Suppressor macrophage (primary cell): ENCODE results near the gene GBP7.
A peak's percentile ranks its signal among the peaks of the same experiment; 100 is the strongest.
"Not testable (repeated sequence)": the region's sequence is repeated elsewhere in the genome, so short reads cannot be mapped to it uniquely, and the experiment has no call there.

Experiments
- DNase-seq, 4 experiments: peaks; one replicate each; pipeline ENCODE4 v3.0.0-alpha.2; 2020 to 2022
- total RNA-seq, 17 experiments: gene quantifications; one replicate each; lab custom pipeline; 2026; ENCODE audit warnings: mixed read lengths in 6 of 17, inconsistent platforms in 3 of 17; lab: John Stamatoyannopoulos, UW

GBP7 gene, protein sequence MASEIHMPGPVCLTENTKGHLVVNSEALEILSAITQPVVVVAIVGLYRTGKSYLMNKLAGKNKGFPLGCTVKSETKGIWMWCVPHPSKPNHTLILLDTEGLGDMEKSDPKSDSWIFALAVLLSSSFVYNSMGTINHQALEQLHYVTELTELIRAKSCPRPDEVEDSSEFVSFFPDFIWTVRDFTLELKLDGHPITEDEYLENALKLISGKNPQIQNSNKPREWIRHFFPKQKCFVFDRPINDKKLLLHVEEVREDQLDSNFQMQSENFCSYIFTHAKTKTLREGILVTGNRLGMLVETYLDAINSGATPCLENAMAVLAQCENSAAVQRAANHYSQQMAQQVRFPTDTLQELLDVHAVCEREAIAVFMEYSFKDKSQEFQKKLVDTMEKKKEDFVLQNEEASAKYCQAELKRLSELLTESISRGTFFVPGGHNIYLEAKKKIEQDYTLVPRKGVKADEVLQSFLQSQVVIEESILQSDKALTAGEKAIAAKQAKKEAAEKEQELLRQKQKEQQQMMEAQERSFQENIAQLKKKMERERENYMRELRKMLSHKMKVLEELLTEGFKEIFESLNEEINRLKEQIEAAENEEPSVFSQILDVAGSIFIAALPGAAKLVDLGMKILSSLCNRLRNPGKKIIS
- total RNA-seq: 0 to 4.3 (median 0.25) reads per million in 17 experiments

- DNase-seq: no peak
Measured at GRCh38 chr1:89175601-89176256, at the start of gene GBP7. Gene GBP7, minus strand, starts transcription at chr1:89176003. Its CDS starts 4,068 bp downstream, at chr1:89171935.

GRCh38 chr1:89221341-89221740 lies 45.5 kb upstream of the GBP7 start:
- DNase-seq: no peak

GRCh38 chr1:89219851-89220250 lies 44.0 kb upstream of the GBP7 start:
- DNase-seq: not testable (repeated sequence)

DNA sequence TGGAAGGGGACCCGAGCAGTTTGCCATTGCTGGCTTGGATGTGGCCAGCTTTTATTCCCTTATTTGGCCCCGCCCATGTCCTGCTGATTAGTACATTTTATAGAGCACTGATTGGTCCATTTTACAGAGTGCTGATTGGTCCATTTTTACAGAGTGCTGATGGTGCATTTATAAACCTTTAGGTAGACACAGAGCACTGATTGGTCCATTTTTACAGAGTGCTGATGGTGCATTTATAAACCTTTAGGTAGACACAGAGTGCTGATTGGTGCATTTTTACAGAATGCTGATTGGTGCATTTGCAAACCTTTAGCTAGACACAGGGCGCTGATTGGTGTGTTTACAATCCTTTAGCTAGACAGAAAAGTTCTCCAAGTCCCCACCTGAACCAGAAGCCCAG lies 43.1 kb upstream of the GBP7 start:
- not testable (repeated sequence) for DNase-seq

DNA sequence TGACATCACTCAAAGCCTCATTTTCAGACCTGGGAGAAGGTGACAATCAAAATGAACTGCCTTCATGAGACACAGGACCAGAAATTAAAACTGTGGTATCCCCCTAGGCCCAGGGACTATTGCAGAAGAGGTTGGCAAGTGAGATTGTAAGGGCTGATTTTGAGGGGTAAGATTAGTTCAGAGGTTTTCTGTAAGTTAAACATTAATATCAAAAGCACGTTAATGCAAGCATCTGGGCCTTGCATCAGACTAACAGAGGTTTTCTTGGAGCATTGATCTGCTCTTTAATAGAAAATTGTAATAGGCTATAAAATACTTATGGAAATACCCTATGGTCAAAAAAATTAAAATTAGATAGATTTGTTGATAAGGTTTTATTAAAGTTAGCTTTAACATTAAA lies 37.5 kb upstream of the GBP7 start:
- DNase-seq: no peak

- DNase-seq: no peak
Measured at GRCh38 chr1:89211035-89211634, 35.3 kb upstream of the GBP7 start.

- peak in 1 of 4 experiments; percentile 3 for DNase-seq
Measured at GRCh38 chr1:89206373-89206772, 30.6 kb upstream of the GBP7 start.

DNA sequence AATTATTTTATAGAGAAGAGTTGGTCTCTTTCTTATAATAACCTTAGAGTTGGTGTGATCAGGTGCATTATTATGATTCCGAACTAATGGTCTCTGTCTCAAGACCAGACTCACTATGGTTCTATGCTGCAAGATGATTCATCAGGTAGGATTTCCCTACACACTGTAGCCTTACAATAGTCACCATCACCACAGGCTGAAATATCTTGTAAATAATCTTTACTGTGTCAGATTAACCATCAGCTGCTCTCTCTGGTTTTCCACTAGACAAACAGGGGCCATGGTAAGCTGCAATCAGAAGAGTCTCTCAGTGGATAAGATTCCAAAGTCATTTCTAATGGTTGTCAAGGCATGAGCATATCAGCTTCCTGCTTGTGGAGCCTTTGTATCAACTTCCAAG lies 27.4 kb upstream of the GBP7 start:
- no peak for DNase-seq

GRCh38 chr1:89201106-89201794 lies 25.4 kb upstream of the GBP7 start:
- DNase-seq: no peak

- DNase-seq: no peak
Measured at GRCh38 chr1:89200663-89201062, 24.9 kb upstream of the GBP7 start.

DNA sequence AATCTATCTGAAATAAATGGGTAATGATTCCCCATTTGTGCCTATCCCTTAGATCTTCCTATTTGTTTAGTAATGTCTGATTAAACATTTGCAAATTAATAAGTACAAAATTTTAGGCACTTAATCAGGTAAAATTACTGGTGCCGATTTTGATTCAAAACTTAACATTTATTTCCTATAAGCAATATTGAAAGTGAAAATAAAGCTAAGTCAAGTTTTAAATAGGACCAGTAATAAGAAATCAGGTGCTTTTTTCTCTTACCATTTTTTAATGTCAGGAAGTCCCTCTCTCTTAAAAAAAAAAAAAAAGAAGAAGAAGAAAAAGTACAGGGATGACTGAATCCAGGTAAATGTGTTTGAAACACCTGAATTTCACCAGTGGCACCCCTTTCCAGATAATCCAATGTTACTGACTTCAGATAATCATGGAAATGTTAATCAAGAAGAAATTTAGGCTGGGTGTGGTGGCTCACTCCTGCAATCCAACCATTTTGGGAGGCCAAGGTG lies 23.8 kb upstream of the GBP7 start:
- no peak for DNase-seq

DNA sequence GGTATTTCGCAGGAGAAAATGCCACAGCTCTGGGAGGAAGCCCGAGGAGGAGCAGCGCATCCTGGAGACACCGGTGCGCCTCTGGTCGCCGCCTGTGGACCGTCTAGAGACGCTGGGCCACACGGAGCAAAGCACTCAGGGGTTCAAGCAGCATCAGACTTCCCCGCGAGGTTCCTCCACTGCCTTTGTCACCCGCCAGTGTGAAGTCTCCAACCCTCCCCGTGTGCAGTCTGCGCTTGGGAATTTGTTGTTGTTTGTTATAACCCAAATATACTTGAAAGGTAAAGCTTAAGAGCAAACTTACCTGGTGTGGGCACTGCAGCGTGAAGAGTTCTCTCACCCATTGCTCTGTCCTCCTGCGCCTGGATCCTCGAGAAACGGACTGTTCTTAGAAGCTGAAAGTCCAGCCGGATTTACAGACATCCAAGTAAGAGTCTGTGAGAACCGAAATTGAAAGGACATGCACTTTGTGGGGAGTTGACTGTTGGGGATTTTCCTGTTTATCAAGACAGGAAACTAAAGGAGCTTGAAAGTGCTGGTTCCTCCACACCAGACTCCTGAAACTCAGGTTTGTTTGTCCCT lies 22.8 kb upstream of the GBP7 start, which contains the start of gene GBP4:
Gene GBP4, minus strand, starts transcription at position 452 of the 582 bp plus-strand sequence. Its CDS starts 108 bp downstream, at position 344.
- peak; percentile 39 to 66 (median 47) for DNase-seq

DNA sequence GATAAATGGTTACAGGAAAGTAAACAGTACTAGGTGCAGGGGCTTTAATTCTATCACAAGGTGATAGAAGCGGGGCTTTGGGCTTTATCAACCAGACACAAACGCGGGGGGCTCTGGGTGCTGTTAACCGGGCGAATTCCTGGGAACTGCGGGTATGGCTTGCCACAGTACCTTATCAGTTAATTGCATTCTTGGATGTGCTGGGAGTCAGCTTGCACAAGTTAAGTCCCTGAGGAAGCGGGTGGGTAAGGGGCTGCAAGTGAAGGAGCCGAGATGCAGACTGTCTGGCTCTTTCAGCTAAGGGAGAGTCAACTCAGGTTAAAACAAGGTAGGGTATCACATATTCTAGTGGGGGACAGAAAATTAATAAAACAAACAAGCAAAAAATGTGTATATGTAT lies 22.3 kb upstream of the GBP7 start:
- no peak for DNase-seq

DNA sequence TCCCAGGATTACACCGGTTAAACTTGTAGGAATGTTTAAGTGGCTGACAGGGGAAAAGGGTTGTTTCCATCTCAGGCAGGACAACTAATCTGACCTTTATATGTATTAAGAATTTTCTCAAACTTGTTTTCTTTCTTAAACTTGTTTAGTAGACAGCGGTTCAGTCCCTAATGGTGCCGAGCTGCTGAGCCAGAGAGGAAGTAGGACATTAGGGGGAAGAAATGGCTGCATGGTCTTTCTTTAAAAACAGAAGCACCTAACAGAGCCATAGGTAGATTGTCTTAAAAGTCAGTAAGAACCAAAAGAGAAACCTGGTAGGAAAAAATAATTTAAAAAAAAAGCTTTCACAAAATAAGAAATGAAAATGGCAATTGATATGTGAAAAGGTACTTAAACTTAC lies 19.7 kb upstream of the GBP7 start:
- DNase-seq: peak in 1 of 4 experiments; percentile 10

DNA sequence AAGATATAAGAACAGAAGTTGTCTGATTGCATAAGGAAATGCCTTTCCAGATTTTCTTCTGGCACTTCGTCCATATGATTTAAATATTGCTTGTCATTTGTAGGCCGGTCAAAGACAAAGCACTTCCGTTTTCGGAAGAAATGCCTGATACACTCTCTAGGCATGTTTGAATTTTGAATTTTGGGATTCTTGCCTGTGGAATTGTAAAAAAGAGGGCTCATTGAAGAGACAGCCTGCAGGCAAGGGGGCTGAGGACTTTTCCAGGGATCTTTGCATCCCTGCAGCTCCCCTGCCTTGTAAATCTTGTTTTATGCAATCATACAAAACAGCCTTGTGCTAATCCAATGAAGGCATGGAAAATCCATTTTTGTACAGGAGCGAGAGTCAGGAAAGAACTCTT lies 15.5 kb upstream of the GBP7 start:
- DNase-seq: no peak

DNA sequence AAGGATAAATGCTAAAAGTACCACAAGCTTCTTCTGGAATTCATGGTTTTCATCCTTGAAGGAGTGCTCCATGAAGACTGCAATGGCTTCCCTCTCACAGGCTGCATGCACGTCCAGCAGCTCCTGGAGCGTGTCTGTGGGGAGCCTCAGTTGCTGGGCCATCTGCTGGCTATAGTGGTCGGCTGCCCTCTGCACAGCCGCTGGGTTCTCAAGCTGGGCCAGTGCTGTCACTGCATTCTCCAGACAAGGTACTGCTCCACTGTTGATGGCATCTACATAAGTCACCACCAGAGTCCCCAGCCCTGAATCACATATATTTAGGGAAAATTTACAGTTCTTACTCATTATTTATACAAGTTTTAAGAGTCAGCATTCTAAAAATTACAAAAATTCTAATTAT lies 14.2 kb upstream of the GBP7 start:
- no peak for DNase-seq

- no peak for DNase-seq
Measured at GRCh38 chr1:89179343-89179742, 3.5 kb upstream of the GBP7 start.

- DNase-seq: no peak
Measured at GRCh38 chr1:89176971-89177370, 1.2 kb upstream of the GBP7 start.

DNA sequence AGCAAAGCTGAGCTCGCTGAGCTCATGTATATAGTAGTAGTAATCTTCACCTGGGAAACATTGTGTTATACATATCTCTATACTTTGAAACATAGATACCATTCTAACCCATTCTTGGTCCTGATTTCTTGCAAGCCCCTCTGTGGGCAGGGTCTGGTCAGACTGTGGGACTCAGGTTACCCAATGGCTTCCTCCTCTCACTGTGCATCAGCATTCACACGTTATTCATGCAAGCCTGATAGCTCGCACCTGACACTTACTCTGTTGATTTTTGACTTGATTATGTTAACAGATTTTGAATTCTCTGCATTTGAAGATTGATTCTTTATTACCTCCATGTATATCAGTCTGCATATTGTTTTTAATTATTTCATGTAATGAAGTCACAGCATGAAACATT lies 1.3 kb downstream of the GBP7 start:
- DNase-seq: no peak

GRCh38 chr1:89172468-89173143 lies 3.2 kb downstream of the GBP7 start:
- DNase-seq: no peak

DNA sequence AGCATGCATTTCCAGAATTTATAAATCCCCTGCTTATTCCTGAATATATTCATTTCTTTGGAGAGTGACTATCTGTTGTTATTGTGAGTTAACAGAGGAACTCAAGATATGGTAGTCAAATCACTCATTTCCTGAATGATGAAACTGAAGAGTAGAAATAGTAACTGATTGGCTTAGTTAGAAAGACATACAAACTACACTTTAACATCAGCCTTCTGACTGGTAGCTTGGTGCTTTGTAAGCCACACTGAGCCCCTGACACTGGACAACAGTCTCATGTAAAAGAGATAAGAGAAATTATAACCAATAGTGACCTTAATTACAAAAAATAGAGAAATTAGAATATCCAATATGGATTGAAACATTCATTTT lies 4.8 kb downstream of the GBP7 start:
- peak in 2 of 4 experiments; percentile 21 to 29 for DNase-seq
